Upper lobe of left lung (tissue), 6 donors: Measurements from ENCODE around the gene MKRN1. TPM values are rescaled to one million over a fixed set of nuclear protein-coding genes. Genes with fewer than 3 reads are reported as not detected.

Experiments used
- ATAC-seq, 2 donors: fragments of 200-7000 bp; cut with Tn5 transposase; one replicate each; pipeline ENCODE4 v1.9.1; 2022; ENCODE audit warnings: mild to moderate bottlenecking in 2 of 2, moderate library complexity in 2 of 2; ENCODE audit not compliant: low FRiP score in 2 of 2
- DNase-seq, 2 donors: peaks; one replicate each; pipeline ENCODE4 v3.0.0-alpha.2; 2019 to 2020
- H3K27ac ChIP-seq, 4 donors: fragments of 200-600 bp; sonication (generic); one replicate each; pipeline ENCODE4 v1.5.1; 2016 to 2019
- H3K27me3 ChIP-seq, 4 donors: fragments of 200-600 bp; sonication (generic); one replicate each; pipeline ENCODE4 v1.5.1; 2017 to 2019
- H3K36me3 ChIP-seq, 4 donors: fragments of 200-600 bp; sonication (generic); one replicate each; pipeline ENCODE4 v1.5.1; 2016 to 2019
- H3K4me1 ChIP-seq, 4 donors: fragments of 200-600 bp; sonication (generic); one replicate each; pipeline ENCODE4 v1.5.1; 2018 to 2019
- H3K4me3 ChIP-seq, 4 donors: fragments of 200-600 bp; sonication (generic); one replicate each; pipeline ENCODE4 v1.5.1; 2017 to 2019; ENCODE audit warnings: mild to moderate bottlenecking in 2 of 4, moderate library complexity in 1 of 4
- H3K9me3 ChIP-seq, 4 donors: fragments of 200-600 bp; sonication (generic); one replicate each; pipeline ENCODE4 v1.5.1; 2018 to 2019
- EP300 ChIP-seq, 4 donors: sonication (generic); formaldehyde crosslinking; IDR thresholded peaks; one replicate each; pipeline ENCODE4 v1.5.1; 2017; ENCODE audit warnings: antibody characterized with exemption in 4 of 4, control low read depth in 2 of 4
- POLR2A ChIP-seq, 4 donors: fragments of 450-650 bp; IDR thresholded peaks; one replicate each; pipeline ENCODE4 v1.5.1; 2016 to 2017; ENCODE audit warnings: antibody characterized with exemption in 4 of 4, mild to moderate bottlenecking in 2 of 4
- POLR2AphosphoS5 ChIP-seq, 2 donors: sonication (generic); formaldehyde crosslinking; IDR thresholded peaks; one replicate each; pipeline ENCODE4 v1.5.1; 2017; ENCODE audit warnings: antibody characterized with exemption in 2 of 2
- WGBS, 2 donors: methylation state at CpG; one replicate each; pipeline ENCODE4 v1.1.5; 2017 to 2018; 5-methylcytosine and 5-hydroxymethylcytosine counted together
- total RNA-seq, 6 donors: library from RNA; depleted of rRNA in 4 of 6; stranded (reverse); fragments of >200 nt in 4 of 6; gene quantifications; one replicate each; pipeline versions ENCODE4 v1.1.0 to v1.2.1, GENCODE V29; 2016 to 2021
- TF ChIP-seq, protein P1 (sequence below), 6 experiments: fragments of 450-650 bp in 4 of 6; fragments of 200-600 bp in 2 of 6; sonication (generic) in 2 of 6; IDR thresholded peaks; one replicate each; pipeline ENCODE4 v1.5.1; 2016 to 2019; ENCODE audit warnings: antibody characterized with exemption in 6 of 6
- donor health status: DM: no; HTN: no; CAD: no; lungs with moderate emphysema.
- donor health status: DM: no; HTN: yes; CAD: no; lungs with severe emphysema.

MKRN1 gene
- total RNA-seq, 6 donors from 2014 or later = 64.9 to 123 (median 97.9) TPM

DNA sequence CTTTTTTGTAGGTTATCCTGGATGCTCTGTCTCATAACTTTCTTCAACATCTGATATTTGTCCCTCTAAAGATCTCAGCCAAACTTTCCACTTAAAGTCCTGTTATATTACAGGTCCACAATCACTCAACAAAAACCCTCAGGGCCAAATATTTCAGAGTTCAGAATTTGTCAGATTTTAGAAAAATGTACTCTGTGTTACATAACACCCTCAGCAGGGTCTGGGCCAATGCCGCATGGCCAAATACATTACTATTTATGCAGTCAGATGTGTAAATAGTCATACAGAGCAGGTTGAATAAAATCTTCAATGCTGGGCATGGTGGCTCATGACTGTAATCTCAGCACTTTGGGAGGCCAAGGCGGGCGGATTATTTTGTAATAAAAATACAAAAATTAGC lies 63.9 kb downstream of the MKRN1 start:
- no peaks in the 10 kb centered on the region for H3K9me3 ChIP-seq
- DNase-seq = no peak
- no peak overlapping the region for H3K27ac ChIP-seq
- no peaks in the 10 kb centered on the region for H3K36me3 ChIP-seq
- no peaks in the 10 kb centered on the region for H3K27me3 ChIP-seq
- no peak overlapping the region for H3K4me3 ChIP-seq
- no peak for ATAC-seq
- no peaks in the 10 kb centered on the region for H3K4me1 ChIP-seq
- whole genome bisulfite sequencing, 2 donors = 92 to 96% methylated on average over 3 of the region's 3 CpGs
- no peak for TF ChIP-seq POLR2A (IDR thresholded peaks at IDR 0.05)
- no peak for TF ChIP-seq POLR2AphosphoS5 (IDR thresholded peaks at IDR 0.05)
- TF ChIP-seq EP300 (IDR thresholded peaks at IDR 0.05) = no peak
- TF ChIP-seq, protein P1, sequence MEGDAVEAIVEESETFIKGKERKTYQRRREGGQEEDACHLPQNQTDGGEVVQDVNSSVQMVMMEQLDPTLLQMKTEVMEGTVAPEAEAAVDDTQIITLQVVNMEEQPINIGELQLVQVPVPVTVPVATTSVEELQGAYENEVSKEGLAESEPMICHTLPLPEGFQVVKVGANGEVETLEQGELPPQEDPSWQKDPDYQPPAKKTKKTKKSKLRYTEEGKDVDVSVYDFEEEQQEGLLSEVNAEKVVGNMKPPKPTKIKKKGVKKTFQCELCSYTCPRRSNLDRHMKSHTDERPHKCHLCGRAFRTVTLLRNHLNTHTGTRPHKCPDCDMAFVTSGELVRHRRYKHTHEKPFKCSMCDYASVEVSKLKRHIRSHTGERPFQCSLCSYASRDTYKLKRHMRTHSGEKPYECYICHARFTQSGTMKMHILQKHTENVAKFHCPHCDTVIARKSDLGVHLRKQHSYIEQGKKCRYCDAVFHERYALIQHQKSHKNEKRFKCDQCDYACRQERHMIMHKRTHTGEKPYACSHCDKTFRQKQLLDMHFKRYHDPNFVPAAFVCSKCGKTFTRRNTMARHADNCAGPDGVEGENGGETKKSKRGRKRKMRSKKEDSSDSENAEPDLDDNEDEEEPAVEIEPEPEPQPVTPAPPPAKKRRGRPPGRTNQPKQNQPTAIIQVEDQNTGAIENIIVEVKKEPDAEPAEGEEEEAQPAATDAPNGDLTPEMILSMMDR (IDR thresholded peaks at IDR 0.05) = no peak

DNA sequence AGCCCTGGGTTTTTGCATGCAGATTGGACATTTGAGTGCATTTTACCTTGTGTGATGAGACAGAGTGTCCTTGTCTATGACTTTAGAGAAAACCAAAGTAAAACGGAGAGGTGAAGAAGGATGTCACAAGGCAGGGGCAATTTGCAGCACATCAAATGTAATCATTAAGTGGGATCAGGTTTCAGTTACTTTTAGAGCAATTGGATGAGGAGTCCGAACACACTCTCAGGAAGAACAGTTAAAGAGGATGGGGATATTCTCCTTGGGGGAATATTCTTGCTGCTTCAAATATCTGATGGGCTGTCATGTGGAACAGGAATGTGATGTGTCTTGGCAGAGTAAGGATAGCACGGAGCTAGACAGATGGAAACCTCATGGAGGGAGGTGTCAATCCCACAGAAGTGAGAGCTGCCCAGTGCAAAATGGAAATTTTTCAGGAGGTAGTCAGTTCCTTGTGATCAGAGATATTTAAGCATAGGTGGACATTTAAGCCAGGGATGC lies 74.7 kb downstream of the MKRN1 start:
- H3K4me3 ChIP-seq = peak overlapping the region in 2 of 4 donors; percentile 37 to 45

DNA sequence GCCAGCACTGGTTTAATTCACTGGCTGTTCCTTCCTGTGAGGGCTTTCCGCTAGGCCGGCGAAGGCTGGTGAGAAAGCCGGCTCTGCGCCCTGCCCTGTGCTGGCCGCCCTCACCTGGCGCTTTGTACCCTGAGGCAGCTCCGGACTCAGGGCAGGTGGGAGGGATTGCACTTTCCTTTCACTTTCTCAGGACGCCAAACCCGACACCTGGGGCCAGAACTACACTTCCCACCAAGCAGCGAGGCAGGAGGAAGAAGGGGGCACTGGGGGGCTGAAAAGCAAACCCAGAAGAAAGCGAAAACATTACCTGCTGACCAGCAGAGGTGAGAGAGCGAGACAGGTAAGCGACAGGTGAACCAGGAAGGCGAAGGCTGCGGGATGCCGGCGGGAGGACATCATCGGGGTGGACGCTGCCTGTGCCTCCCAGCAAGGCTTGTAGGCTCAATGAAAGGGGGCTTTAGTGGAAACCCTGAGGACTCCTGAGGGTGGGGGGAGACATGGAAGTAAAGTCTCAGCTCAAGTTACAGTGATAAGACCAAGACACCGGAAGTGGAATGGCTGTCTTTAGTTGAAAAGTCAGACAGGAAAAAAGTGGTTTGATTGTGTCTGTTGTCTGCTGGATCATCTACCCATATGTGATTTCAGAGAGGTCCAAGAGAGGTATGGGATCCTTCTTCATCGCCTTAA lies 75.3 kb downstream of the MKRN1 start, which contains the start of gene RAB19:
Gene RAB19 (plus strand): TSS at position 181 of the 687 bp plus-strand sequence. CDS start 3,589 bp downstream, outside the sequence.
- peak within 1 kb of the TSS in 3 of 4 donors; percentile 37 to 48 (median 45) for H3K4me3 ChIP-seq
- TF ChIP-seq, protein P1 (IDR thresholded peaks at IDR 0.05) = no peak
- TF ChIP-seq EP300 (IDR thresholded peaks at IDR 0.05) (no peak), POLR2AphosphoS5 (IDR thresholded peaks at IDR 0.05) (no peak), POLR2A (IDR thresholded peaks at IDR 0.05) (no peak)
- no peaks in the 10 kb centered on the region for H3K36me3 ChIP-seq
- H3K4me1 ChIP-seq = peaks cover 0 to 13% (median 3%) of the 10 kb centered on the region in 4 donors
- H3K27ac ChIP-seq = peak within 1 kb of the TSS in 3 of 4 donors; percentile 28 to 65 (median 53)
- no peaks in the 10 kb centered on the region for H3K27me3 ChIP-seq
- WGBS, 2 donors = 7 to 15% methylated on average over 22 of the region's 22 CpGs
- H3K9me3 ChIP-seq = no peaks in the 10 kb centered on the region
- ATAC-seq (peak; percentile 70 to 83), DNase-seq (peak; percentile 73 to 78)

More for the DNA sequence above, 74.7 kb downstream of the MKRN1 start:
- Histone ChIP-seq H3K4me1 (peaks cover 0 to 13% (median 3%) of the 10 kb centered on the region in 4 donors), H3K36me3 (no peaks in the 10 kb centered on the region), H3K27ac (peak overlapping the region in 1 of 4 donors; percentile 65), H3K27me3 (no peaks in the 10 kb centered on the region), H3K9me3 (no peaks in the 10 kb centered on the region)
- no peak for DNase-seq
- ATAC-seq = no peak
- 65 to 68% methylated on average over 3 of the region's 3 CpGs for WGBS, 2 donors
- TF ChIP-seq, protein P1 (IDR thresholded peaks at IDR 0.05) = no peak
- TF ChIP-seq EP300 (IDR thresholded peaks at IDR 0.05) (no peak), POLR2A (IDR thresholded peaks at IDR 0.05) (no peak), POLR2AphosphoS5 (IDR thresholded peaks at IDR 0.05) (no peak)

Other genes with a start within 250 kb of the MKRN1 start
- gene SLC37A3, start 81.0 kb downstream of the MKRN1 start, total RNA-seq = 10 to 100 TPM; 28.5 to 71.7 (median 39.0) TPM
- gene RAB19, start 75.4 kb downstream of the MKRN1 start, total RNA-seq = 1 to 10 TPM; 1.2 to 7.3 (median 2.8) TPM
- gene DENND2A, start 161.3 kb upstream of the MKRN1 start, total RNA-seq = 10 to 100 TPM in 4 of 6 donors, 1 to 10 TPM in 2; 4.1 to 27.8 (median 12.1) TPM
- 10 to 100 TPM; 19.4 to 39.8 (median 30.0) TPM for gene ADCK2, start 193.4 kb upstream of the MKRN1 start, total RNA-seq
- gene NDUFB2, start 217.2 kb upstream of the MKRN1 start, total RNA-seq = 100 to 1,000 TPM in 5 of 6 donors, 10 to 100 TPM in 1; 51.3 to 204 (median 156) TPM